ENCODE data around the gene PKP4.

- no peak for TF ChIP-seq CTCF (IDR thresholded peaks at IDR 0.05; ENCODE audit: borderline replicate concordance, extremely low read depth, low read length, poor library complexity, severe bottlenecking)
- TF ChIP-seq EZH2 (IDR thresholded peaks at IDR 0.05; ENCODE audit: borderline replicate concordance, low read depth, low read length, severe bottlenecking), result no peak
These were observed 273.3 kb downstream of the PKP4 start for GRCh38 chr2:158729873-158730620.
